ENCODE results near the gene NEMP2. TPM values are rescaled to one million over a fixed set of nuclear protein-coding genes. Genes with fewer than 3 reads are reported as not detected.

Gene NEMP2
- total and polyA plus RNA-seq, 2 of the 4 experiments (the other 2 are of a cell fraction): 1.1 to 1.3 TPM

DNA sequence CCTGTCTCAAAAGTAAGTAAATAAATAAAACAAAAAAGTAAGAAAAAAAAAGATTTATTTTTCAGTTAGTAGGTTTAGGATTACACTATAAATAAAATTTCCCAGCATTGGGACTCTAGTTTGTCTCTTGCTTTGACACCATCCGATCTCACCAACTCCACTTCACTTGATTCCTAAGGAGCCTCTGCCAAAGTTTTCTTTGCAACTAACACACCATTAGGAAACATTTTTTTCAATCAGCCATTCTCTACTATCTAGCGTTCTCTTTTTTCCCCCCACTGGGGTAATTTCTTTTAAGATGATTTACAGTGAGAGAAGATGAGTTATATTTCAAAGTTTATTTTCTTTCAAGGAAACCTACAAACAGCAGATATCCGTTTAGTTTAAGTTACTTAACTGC is 10.6 kb upstream of the NEMP2 start (continued):
- TF ChIP-seq BHLHE40 (IDR thresholded peaks at IDR 0.05; ENCODE audit: low read depth, low read length): no peak
- TF ChIP-seq, protein P1, sequence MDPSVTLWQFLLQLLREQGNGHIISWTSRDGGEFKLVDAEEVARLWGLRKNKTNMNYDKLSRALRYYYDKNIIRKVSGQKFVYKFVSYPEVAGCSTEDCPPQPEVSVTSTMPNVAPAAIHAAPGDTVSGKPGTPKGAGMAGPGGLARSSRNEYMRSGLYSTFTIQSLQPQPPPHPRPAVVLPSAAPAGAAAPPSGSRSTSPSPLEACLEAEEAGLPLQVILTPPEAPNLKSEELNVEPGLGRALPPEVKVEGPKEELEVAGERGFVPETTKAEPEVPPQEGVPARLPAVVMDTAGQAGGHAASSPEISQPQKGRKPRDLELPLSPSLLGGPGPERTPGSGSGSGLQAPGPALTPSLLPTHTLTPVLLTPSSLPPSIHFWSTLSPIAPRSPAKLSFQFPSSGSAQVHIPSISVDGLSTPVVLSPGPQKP (IDR thresholded peaks at IDR 0.05; ENCODE audit: borderline replicate concordance, low read depth, low read length): no peak
- TF ChIP-seq RFX5 (IDR thresholded peaks at IDR 0.05; ENCODE audit: low read depth, low read length): no peak

DNA sequence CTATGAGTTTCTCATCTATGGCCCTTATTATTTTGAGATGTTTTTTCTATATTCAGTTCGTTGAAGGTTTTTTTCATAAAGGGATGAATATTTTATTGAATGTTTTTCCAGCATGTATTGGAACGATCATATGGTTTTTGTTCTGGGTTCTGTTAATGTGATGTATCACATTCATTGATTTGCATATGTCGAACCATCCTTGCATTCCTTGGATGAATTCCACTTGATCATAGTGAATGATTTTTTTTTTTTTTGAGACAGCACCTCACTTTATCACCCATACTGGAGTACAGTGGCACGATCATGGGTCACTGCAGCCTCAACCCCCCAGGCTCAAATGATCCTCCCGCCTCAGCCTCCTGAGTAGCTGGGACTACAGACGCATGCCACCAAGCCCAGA is 5.5 kb upstream of the NEMP2 start:
- no peak overlapping the region for H3K27ac ChIP-seq (ENCODE audit: insufficient read depth, low read length)
- H3K79me1 ChIP-seq (ENCODE audit: low read depth in 1 of 2, low read length in 2 of 2): peaks cover 0 to under 1% of the 10 kb centered on the region in 2 experiments; a peak in 1 of 4 replicates
- H3K27me3 ChIP-seq (ENCODE audit: control insufficient read depth, insufficient read depth, low read length): no peaks in the 10 kb centered on the region
- H3K23ac ChIP-seq (ENCODE audit: low read depth, low read length): no peak overlapping the region
- H3K9ac ChIP-seq (ENCODE audit: low read depth, low read length): no peak overlapping the region
- H2AK9ac ChIP-seq (replicated peaks; ENCODE audit: low read depth, low read length, poor library complexity): no peak overlapping the region
- no peak overlapping the region for H3K18ac ChIP-seq (ENCODE audit: low read depth, low read length)
- no peak overlapping the region for H4K8ac ChIP-seq (ENCODE audit: low read depth in 2 of 2, low read length in 2 of 2)
- in situ Hi-C loops (cut with MboI; ENCODE audit: low sequenced_read_pairs) (no loop called here), intact Hi-C loops (cut with micrococcal nuclease) (no loop called here), dilution Hi-C loops (cut with HindIII; ENCODE audit: low sequenced_read_pairs, unreplicated experiment) (no loop called here)
- no peak overlapping the region for H3K4ac ChIP-seq (ENCODE audit: low read depth, low read length)
- H2BK15ac ChIP-seq (ENCODE audit: low read depth, low read length): no peak overlapping the region
- H3K56ac ChIP-seq (ENCODE audit: extremely low read depth, insufficient read depth, low read length): no peak overlapping the region
- H3K36me3 ChIP-seq (ENCODE audit: control insufficient read depth, insufficient read depth, low read length): no peaks in the 10 kb centered on the region
- no peak for DNase-seq
- no TSS peak for BruUV-seq (replicated peaks)
- peaks cover 5% of the 10 kb centered on the region for H3K9me3 ChIP-seq (ENCODE audit: control insufficient read depth, insufficient read depth, low read length)
- no peak overlapping the region for H2BK5ac ChIP-seq (ENCODE audit: low read depth, low read length, poor library complexity, severe bottlenecking)
- H4K91ac ChIP-seq (ENCODE audit: insufficient read depth, low read depth, low read length): no peak overlapping the region
- no peak overlapping the region for H2AFZ ChIP-seq (replicated peaks; ENCODE audit: low read length, poor library complexity)
- no peak overlapping the region for H2BK120ac ChIP-seq (ENCODE audit: low read depth, low read length)
- POLR2A ChIA-PET (ENCODE audit: unreplicated experiment): no interaction called here
- CTCF ChIA-PET: no interaction called here
- WGBS, 2 experiments (ENCODE audit: extremely low coverage in 2 of 2, insufficient read length in 1 of 2): no CpG with 5 or more reads among the region's 6 CpGs
- H3K14ac ChIP-seq (replicated peaks; ENCODE audit: low read depth, low read length): no peak overlapping the region
- H3K9me1 ChIP-seq (ENCODE audit: insufficient read depth, low read length): no peaks in the 10 kb centered on the region
- H2AK5ac ChIP-seq (ENCODE audit: low read depth, low read length): no peak overlapping the region
- H2BK20ac ChIP-seq (ENCODE audit: low read depth, low read length): no peak overlapping the region
- H4K20me1 ChIP-seq (ENCODE audit: insufficient read depth, low read length): no peaks in the 10 kb centered on the region
- no peak overlapping the region for H3K4me2 ChIP-seq (ENCODE audit: low read depth, low read length)
- no peak overlapping the region for H4K5ac ChIP-seq (ENCODE audit: low read depth, low read length)
- H3K4me3 ChIP-seq (ENCODE audit: insufficient read depth, low read depth, low read length): no peak overlapping the region
- ATAC-seq (ENCODE audit: low read depth): no peak
- H3K4me1 ChIP-seq (ENCODE audit: control insufficient read depth, insufficient read depth, low read length): peaks cover 1% of the 10 kb centered on the region; the same call in 1 of the 2 replicates
- TF ChIP-seq, protein P2, sequence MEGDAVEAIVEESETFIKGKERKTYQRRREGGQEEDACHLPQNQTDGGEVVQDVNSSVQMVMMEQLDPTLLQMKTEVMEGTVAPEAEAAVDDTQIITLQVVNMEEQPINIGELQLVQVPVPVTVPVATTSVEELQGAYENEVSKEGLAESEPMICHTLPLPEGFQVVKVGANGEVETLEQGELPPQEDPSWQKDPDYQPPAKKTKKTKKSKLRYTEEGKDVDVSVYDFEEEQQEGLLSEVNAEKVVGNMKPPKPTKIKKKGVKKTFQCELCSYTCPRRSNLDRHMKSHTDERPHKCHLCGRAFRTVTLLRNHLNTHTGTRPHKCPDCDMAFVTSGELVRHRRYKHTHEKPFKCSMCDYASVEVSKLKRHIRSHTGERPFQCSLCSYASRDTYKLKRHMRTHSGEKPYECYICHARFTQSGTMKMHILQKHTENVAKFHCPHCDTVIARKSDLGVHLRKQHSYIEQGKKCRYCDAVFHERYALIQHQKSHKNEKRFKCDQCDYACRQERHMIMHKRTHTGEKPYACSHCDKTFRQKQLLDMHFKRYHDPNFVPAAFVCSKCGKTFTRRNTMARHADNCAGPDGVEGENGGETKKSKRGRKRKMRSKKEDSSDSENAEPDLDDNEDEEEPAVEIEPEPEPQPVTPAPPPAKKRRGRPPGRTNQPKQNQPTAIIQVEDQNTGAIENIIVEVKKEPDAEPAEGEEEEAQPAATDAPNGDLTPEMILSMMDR (conservative IDR thresholded peaks at IDR 0.05; ENCODE audit: low read depth, low read length): no peak
- TF ChIP-seq, protein P3, sequence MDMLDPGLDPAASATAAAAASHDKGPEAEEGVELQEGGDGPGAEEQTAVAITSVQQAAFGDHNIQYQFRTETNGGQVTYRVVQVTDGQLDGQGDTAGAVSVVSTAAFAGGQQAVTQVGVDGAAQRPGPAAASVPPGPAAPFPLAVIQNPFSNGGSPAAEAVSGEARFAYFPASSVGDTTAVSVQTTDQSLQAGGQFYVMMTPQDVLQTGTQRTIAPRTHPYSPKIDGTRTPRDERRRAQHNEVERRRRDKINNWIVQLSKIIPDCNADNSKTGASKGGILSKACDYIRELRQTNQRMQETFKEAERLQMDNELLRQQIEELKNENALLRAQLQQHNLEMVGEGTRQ (IDR thresholded peaks at IDR 0.05; ENCODE audit: low read depth, low read length): no peak
- TF ChIP-seq MAFK (IDR thresholded peaks at IDR 0.05; ENCODE audit: low read depth, low read length) (no peak), CEBPB (IDR thresholded peaks at IDR 0.05; ENCODE audit: low read depth, low read length) (no peak), SMC3 (IDR thresholded peaks at IDR 0.05; ENCODE audit: low read depth, low read length) (no peak), NFE2L2 (IDR thresholded peaks at IDR 0.05; ENCODE audit: low read depth, low read length) (no peak), RAD21 (IDR thresholded peaks at IDR 0.05; ENCODE audit: low read length) (no peak), BHLHE40 (IDR thresholded peaks at IDR 0.05; ENCODE audit: low read depth, low read length) (no peak), RCOR1 (IDR thresholded peaks at IDR 0.05; ENCODE audit: insufficient replicate concordance, low read length) (no peak), RFX5 (IDR thresholded peaks at IDR 0.05; ENCODE audit: low read depth, low read length) (no peak), MAZ (IDR thresholded peaks at IDR 0.05; ENCODE audit: borderline replicate concordance, low read depth, low read length) (no peak)
- TF ChIP-seq, protein P1 (IDR thresholded peaks at IDR 0.05; ENCODE audit: borderline replicate concordance, low read depth, low read length): no peak
